HepG2 (cell line): ENCODE results near the gene USP5. TPM values are rescaled to one million over a fixed set of nuclear protein-coding genes. Genes with fewer than 3 reads are reported as not detected.

Experiments used
- DMAP1 ChIP-seq: IDR thresholded peaks from 2 replicates; pipeline ENCODE4 v1.6.1; 2016
- FOXK1 ChIP-seq: sonication (generic); formaldehyde crosslinking; IDR thresholded peaks from 2 replicates; pipeline ENCODE4 v1.4.0; 2020; ENCODE audit warnings: low read depth, missing genetic modification reagents, borderline replicate concordance
- GTF3A ChIP-seq: sonication (generic); formaldehyde crosslinking; conservative IDR thresholded peaks from 2 replicates; pipeline ENCODE4 v1.4.0; 2020; ENCODE audit warnings: mild to moderate bottlenecking, missing genetic modification reagents
- HDAC6 ChIP-seq: fragments of 200-600 bp; sonication (generic); IDR thresholded peaks from 2 replicates; pipeline ENCODE4 v1.7.0; 2017; ENCODE audit warnings: mild to moderate bottlenecking, antibody characterized with exemption, low read length, low read depth
- MAFG ChIP-seq: sonication (generic); formaldehyde crosslinking; IDR thresholded peaks from 2 replicates; pipeline ENCODE4 v1.5.1; 2020; ENCODE audit warnings: mild to moderate bottlenecking, missing genetic modification reagents
- MTF2 ChIP-seq: sonication (generic); formaldehyde crosslinking; IDR thresholded peaks from 2 replicates; pipeline ENCODE4 v1.5.0; 2020; ENCODE audit warnings: missing genetic modification reagents, borderline replicate concordance
- NCOR1 ChIP-seq: fragments of 200-600 bp; sonication (generic); IDR thresholded peaks from 2 replicates; pipeline ENCODE4 v1.7.0; 2017; ENCODE audit warnings: antibody characterized with exemption, low read length, borderline replicate concordance
- NR2C2 ChIP-seq: sonication (generic); formaldehyde crosslinking; IDR thresholded peaks from 2 replicates; pipeline ENCODE4 v1.4.0; 2020; ENCODE audit warnings: missing genetic modification reagents, mild to moderate bottlenecking, moderate library complexity, borderline replicate concordance
- PCBP2 ChIP-seq: fragments of 200-400 bp; formaldehyde crosslinking; optimal IDR thresholded peaks from 2 replicates; pipeline ENCODE3; 2018; ENCODE audit warnings: low read length, low read depth; ENCODE audit not compliant: poor library complexity, severe bottlenecking
- RBAK ChIP-seq: sonication (generic); formaldehyde crosslinking; IDR thresholded peaks from 2 replicates; pipeline ENCODE4 v1.5.1; 2020; ENCODE audit warnings: mild to moderate bottlenecking, missing genetic modification reagents
- SMAD3 ChIP-seq: sonication (generic); formaldehyde crosslinking; IDR thresholded peaks from 2 replicates; pipeline ENCODE4 v1.4.0; 2020; ENCODE audit warnings: missing genetic modification reagents
- TARDBP ChIP-seq: sonication (generic); formaldehyde crosslinking; IDR thresholded peaks from 2 replicates; pipeline ENCODE4 v1.8.0; 2022; ENCODE audit warnings: mild to moderate bottlenecking, missing genetic modification reagents
- TCF7L2 ChIP-seq: IDR thresholded peaks from 2 replicates; pipeline ENCODE4 v1.6.1; 2011; ENCODE audit warnings: mild to moderate bottlenecking, low read depth, low read length, moderate library complexity
- ZMAT3 ChIP-seq: sonication (generic); formaldehyde crosslinking; conservative IDR thresholded peaks from 2 replicates; pipeline ENCODE4 v1.7.0; 2021; ENCODE audit warnings: missing genetic modification reagents
- ZMYM4 ChIP-seq: sonication (generic); formaldehyde crosslinking; IDR thresholded peaks from 2 replicates; pipeline ENCODE4 v1.8.1; 2023; ENCODE audit warnings: mild to moderate bottlenecking, missing genetic modification reagents
- ZNF232 ChIP-seq: sonication (generic); formaldehyde crosslinking; IDR thresholded peaks from 2 replicates; pipeline ENCODE4 v1.4.0; 2020; ENCODE audit warnings: missing genetic modification reagents, borderline replicate concordance
- ZNF264 ChIP-seq: sonication (generic); formaldehyde crosslinking; IDR thresholded peaks from 2 replicates; pipeline ENCODE4 v1.4.0; 2020; ENCODE audit warnings: missing genetic modification reagents
- ZNF317 ChIP-seq: sonication (generic); formaldehyde crosslinking; IDR thresholded peaks from 2 replicates; pipeline ENCODE4 v1.5.0; 2020; ENCODE audit warnings: mild to moderate bottlenecking, missing genetic modification reagents
- ZNF33A ChIP-seq: sonication (generic); formaldehyde crosslinking; IDR thresholded peaks from 2 replicates; pipeline ENCODE4 v1.5.1; 2020; ENCODE audit warnings: missing genetic modification reagents, mild to moderate bottlenecking, moderate library complexity, borderline replicate concordance
- ZNF496 ChIP-seq: sonication (generic); formaldehyde crosslinking; IDR thresholded peaks from 2 replicates; pipeline ENCODE4 v1.8.1; 2023; ENCODE audit warnings: mild to moderate bottlenecking, moderate library complexity, missing genetic modification reagents; ENCODE audit not compliant: insufficient replicate concordance
- ZNF563 ChIP-seq: sonication (generic); formaldehyde crosslinking; IDR thresholded peaks from 2 replicates; pipeline ENCODE4 v1.8.0; 2022; ENCODE audit warnings: mild to moderate bottlenecking, moderate library complexity, missing genetic modification reagents
- ZNF891 ChIP-seq: sonication (generic); formaldehyde crosslinking; IDR thresholded peaks from 2 replicates; pipeline ENCODE4 v1.5.0; 2020; ENCODE audit warnings: mild to moderate bottlenecking, missing genetic modification reagents
- ZZZ3 ChIP-seq: sonication (generic); formaldehyde crosslinking; IDR thresholded peaks from 2 replicates; pipeline ENCODE4 v1.4.0; 2020; ENCODE audit warnings: missing genetic modification reagents, mild to moderate bottlenecking, borderline replicate concordance
- polyA plus RNA-seq, 8 experiments: library from polyadenylated mRNA; depleted of rRNA in 3 of 8; stranded (reverse) in 7 of 8; unstranded in 1 of 8; fragments of >200 nt; fragmentation: Illumina TruSeq in 4 of 8; extraction: Trizol in 4 of 8; gene quantifications; 2 replicates each; pipeline versions ENCODE4 v1.2.1 to v1.2.3, GENCODE V29; 2011 to 2016; ENCODE audit warnings: low read depth in 4 of 8, missing spikeins in 1 of 8, mixed read lengths in 1 of 8; ENCODE audit not compliant: insufficient read depth in 1 of 8
- total RNA-seq, 5 experiments: library from RNA; depleted of rRNA; stranded (reverse); fragments of >200 nt; fragmentation: Illumina TruSeq; extraction: Trizol; gene quantifications; 2 replicates each; pipeline ENCODE4 v1.2.3, GENCODE V29; 2016; ENCODE audit warnings: low read depth in 1 of 5
- TF ChIP-seq, protein P1 (sequence below): sonication (generic); formaldehyde crosslinking; IDR thresholded peaks from 2 replicates; pipeline ENCODE4 v1.4.0; 2020; ENCODE audit warnings: mild to moderate bottlenecking, missing genetic modification reagents
- TF ChIP-seq, protein P2 (sequence below): sonication (generic); formaldehyde crosslinking; IDR thresholded peaks from 2 replicates; pipeline ENCODE4 v1.4.0; 2020; ENCODE audit warnings: mild to moderate bottlenecking, missing genetic modification reagents
- TF ChIP-seq, protein P3 (sequence below): sonication (generic); formaldehyde crosslinking; IDR thresholded peaks from 2 replicates; pipeline ENCODE4 v1.5.1; 2020; ENCODE audit warnings: mild to moderate bottlenecking, missing genetic modification reagents, moderate library complexity
- TF ChIP-seq, protein P4 (sequence below): sonication (generic); formaldehyde crosslinking; IDR thresholded peaks from 2 replicates; pipeline ENCODE4 v1.8.0; 2022; ENCODE audit warnings: missing genetic modification reagents, low read depth, mild to moderate bottlenecking, borderline replicate concordance

USP5 gene
- total and polyA plus RNA-seq, 2 of the 13 experiments (the other 11 are each of a cell fraction or from before 2014, with no cell fraction given) = 39.6 to 56.0 TPM

DNA sequence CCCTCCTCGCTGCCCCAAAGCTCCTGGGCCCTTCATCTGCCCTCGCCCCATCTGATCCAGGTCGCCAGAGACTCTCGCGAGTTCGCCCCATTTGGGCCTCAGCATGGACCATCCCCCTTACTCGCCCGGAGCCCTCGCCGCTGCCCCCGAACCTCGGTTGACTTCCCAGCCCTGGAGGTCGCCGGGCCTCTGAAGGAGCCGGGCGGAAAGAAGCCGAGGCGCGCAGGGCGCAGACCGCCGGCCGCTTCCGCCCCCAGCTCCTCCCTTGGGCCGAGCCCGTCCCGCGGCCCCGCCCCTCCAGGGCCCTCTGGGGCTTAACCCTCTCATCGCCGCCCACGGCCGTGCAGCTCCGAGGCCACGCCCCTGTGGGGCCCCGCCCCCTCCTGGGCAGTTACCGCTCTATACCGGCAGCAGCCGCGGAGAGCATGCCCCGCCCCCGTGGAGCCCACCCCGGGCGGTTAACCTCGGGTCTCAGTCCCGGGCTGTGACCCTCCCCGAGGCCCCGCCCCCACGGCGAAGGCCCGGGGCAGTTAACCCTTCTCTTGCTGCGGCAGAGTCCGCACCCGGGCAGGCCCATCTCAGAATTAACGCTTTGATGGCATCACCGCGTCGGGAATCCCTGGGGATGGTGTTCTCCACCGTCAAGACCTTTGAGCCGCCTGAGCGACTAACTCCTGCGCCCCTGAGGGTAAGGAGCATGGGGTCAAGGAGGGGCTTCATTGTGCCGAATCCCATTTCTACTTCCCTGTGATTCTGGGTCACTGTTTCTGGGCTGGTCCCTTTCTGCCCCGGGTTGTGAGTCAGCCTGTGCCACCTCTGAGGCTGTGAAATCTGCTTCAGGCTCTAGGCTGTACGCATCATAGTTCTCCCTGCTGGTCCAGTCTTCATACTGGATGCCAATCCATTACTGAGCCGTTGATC lies 21.4 kb downstream of the USP5 start, which contains the start of gene SPSB2 (continued):
- TF ChIP-seq MAFG (CRISPR knock-in tag) = no peak
- TF ChIP-seq, protein P1, sequence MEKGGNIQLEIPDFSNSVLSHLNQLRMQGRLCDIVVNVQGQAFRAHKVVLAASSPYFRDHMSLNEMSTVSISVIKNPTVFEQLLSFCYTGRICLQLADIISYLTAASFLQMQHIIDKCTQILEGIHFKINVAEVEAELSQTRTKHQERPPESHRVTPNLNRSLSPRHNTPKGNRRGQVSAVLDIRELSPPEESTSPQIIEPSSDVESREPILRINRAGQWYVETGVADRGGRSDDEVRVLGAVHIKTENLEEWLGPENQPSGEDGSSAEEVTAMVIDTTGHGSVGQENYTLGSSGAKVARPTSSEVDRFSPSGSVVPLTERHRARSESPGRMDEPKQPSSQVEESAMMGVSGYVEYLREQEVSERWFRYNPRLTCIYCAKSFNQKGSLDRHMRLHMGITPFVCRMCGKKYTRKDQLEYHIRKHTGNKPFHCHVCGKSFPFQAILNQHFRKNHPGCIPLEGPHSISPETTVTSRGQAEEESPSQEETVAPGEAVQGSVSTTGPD (CRISPR knock-in tag) = no peak
- no peak for TF ChIP-seq ZNF563 (CRISPR knock-in tag)
- no peak for TF ChIP-seq ZNF33A (CRISPR knock-in tag)
- TF ChIP-seq TCF7L2 = no peak
- no peak for TF ChIP-seq MTF2
- peak; percentile 35; the same call in 1 of the 2 replicates for TF ChIP-seq TARDBP (CRISPR knock-in tag)
- TF ChIP-seq PCBP2 = no peak
- TF ChIP-seq SMAD3 (CRISPR knock-in tag) = no peak
- no peak for TF ChIP-seq ZNF317
- TF ChIP-seq RBAK (CRISPR knock-in tag) = no peak
- TF ChIP-seq FOXK1 (CRISPR knock-in tag) = 0 out of 2 replicates have a peak, but pooled peaks have one; percentile 22
- TF ChIP-seq GTF3A = no peak
- peak; percentile 37; the same call in 1 of the 2 replicates for TF ChIP-seq NR2C2 (CRISPR knock-in tag)
- no peak for TF ChIP-seq ZNF496
- TF ChIP-seq, protein P2, sequence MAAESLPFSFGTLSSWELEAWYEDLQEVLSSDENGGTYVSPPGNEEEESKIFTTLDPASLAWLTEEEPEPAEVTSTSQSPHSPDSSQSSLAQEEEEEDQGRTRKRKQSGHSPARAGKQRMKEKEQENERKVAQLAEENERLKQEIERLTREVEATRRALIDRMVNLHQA = no peak
- no peak for TF ChIP-seq HDAC6
- TF ChIP-seq NCOR1 = no peak
- TF ChIP-seq, protein P3, sequence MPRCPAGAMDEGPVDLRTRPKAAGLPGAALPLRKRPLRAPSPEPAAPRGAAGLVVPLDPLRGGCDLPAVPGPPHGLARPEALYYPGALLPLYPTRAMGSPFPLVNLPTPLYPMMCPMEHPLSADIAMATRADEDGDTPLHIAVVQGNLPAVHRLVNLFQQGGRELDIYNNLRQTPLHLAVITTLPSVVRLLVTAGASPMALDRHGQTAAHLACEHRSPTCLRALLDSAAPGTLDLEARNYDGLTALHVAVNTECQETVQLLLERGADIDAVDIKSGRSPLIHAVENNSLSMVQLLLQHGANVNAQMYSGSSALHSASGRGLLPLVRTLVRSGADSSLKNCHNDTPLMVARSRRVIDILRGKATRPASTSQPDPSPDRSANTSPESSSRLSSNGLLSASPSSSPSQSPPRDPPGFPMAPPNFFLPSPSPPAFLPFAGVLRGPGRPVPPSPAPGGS (CRISPR knock-in tag) = peak; percentile 26; the same call in 1 of the 2 replicates
- TF ChIP-seq, protein P4, sequence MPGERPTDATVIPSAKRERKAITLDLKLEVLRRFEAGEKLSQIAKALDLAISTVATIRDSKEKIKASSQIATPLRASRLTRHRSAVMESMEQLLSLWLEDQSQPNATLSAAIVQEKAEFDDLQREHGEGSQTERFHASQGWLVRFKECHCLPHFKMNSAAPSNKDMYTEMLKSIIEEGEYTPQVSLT (CRISPR knock-in tag) = no peak
- no peak for TF ChIP-seq ZNF264 (CRISPR knock-in tag)
- no peak; the same call in 1 of the 2 replicates for TF ChIP-seq ZMYM4 (CRISPR knock-in tag)
- no peak for TF ChIP-seq ZZZ3
- no peak for TF ChIP-seq ZNF232 (CRISPR knock-in tag)
- TF ChIP-seq DMAP1 (CRISPR knock-in tag) = no peak
- no peak; the same call in 1 of the 2 replicates for TF ChIP-seq ZNF891 (CRISPR knock-in tag)
- peak; percentile 69; the same call in 1 of the 2 replicates for TF ChIP-seq ZMAT3 (CRISPR knock-in tag)
